GM21619 (cell line): ENCODE data around the gene ATXN10.
"Not testable (repeated sequence)": the region's sequence is repeated elsewhere in the genome, so short reads cannot be mapped to it uniquely, and the experiment has no call there.

ENCODE experiments used
- ATAC-seq: cut with Tn5 transposase; IDR thresholded peaks from one replicate; pipeline ENCODE4 v1.9.1; 2021; ENCODE audit not compliant: unreplicated experiment

Gene ATXN10

GRCh38 chr22:45781459-45781858 is 109.8 kb downstream of the ATXN10 start:
- ATAC-seq: no peak

- ATAC-seq: no peak
Measured at GRCh38 chr22:45781966-45782365, 110.3 kb downstream of the ATXN10 start.

GRCh38 chr22:45783021-45783420 is 111.4 kb downstream of the ATXN10 start:
- no peak for ATAC-seq

DNA sequence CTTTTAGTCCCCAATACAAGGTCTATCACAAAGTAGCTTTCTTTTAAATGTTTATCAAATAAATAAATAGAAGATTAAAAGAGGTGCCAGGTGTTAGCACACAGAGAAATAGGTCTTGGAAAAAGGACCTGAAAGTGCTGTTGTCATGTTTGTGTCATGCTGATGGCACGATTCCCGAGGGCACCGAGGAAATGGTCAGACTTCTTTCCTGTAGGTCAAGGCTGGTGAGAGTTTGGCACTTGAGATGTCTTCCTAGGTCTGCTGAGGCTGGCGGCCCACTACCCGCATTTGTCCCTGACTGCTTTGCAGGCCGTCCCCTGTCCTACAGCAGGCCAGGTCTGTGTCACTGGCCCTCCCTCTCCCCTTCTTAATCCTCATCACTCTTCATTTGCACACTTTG is 112.1 kb downstream of the ATXN10 start:
- no peak for ATAC-seq

- ATAC-seq: no peak
Measured at GRCh38 chr22:45784357-45785277, 113.0 kb downstream of the ATXN10 start.

DNA sequence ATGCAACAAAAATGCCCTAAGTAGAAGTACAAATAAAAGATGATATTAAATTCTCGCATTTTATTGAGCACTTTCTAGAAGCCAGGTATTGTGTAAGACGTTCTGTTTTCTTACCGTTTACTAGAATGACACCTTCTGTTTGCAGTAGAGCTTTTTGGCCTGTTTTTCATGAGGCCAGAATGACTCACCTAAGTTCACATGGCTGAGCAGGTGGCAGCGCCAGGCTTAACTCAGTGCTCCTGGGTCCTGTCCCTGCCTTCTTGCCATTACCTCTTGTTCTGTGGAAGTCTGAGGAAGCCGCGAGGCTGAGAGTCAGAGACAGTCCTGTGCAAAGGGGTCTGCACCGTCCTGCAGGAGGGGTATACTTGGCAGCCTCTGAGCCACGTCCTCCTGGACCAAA is 113.8 kb downstream of the ATXN10 start:
- no peak for ATAC-seq

GRCh38 chr22:45786726-45787125 is 115.1 kb downstream of the ATXN10 start:
- no peak for ATAC-seq

DNA sequence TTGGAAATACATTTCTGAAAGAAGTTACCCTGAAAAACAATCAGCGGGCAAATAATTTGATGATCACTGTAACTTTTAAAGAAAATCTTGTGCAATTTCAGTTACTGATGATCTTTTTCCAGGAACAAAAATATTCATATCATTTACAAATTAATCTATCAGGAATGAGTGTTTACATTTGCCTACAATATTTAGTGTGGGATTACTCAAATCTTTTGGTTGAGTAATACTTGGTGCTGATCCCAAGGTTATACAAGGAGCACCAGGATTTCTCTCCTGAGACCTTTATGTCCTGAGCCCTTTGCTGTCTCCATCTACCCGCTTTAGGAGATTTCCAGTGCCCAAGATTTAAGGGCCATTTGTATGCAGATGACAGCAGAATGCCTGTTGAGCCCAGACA is 116.1 kb downstream of the ATXN10 start:
- no peak for ATAC-seq

DNA sequence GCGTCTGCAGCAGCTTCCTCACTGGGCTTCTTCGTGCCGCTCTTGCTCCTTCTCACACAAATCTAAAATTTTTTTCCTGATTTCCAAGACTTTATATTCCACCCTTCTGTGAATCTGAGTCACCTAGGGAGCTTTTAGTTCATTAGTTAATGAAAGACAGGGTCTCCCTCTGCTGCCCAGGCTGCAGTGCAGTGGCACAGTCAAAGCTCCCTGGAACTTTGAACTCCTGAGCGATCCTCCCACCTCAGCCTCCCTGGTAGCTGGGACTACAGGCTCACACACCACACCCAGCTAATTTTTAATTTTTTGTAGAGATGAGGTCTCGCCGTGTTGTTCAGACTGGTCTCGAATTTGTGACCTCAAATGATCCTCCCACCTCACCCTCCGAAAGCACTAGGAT is 116.9 kb downstream of the ATXN10 start:
- no peak for ATAC-seq

DNA sequence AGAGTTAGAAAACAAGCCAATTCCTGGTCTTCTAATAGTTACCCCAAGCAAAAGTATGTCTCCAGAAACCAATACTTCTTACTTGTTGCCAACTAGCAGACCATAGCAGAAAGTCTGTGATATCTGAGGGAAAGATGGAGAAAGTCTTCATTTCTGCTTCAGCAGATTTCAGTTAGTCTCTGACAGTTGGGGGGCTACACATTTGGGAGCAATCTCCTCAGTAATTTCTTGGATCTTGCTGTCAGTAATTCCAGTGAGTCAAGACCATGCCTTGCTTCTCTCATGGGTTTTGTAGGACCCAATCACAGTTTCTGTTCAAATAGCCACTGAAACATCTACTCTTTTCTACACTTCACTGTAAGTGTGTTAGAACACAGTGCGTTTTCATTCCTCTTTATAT is 118.8 kb downstream of the ATXN10 start:
- no peak for ATAC-seq

GRCh38 chr22:45793161-45793560 is 121.5 kb downstream of the ATXN10 start:
- no peak for ATAC-seq

- no peak for ATAC-seq
Measured at GRCh38 chr22:45793892-45794291, 122.3 kb downstream of the ATXN10 start.

- ATAC-seq: not testable (repeated sequence)
Measured at GRCh38 chr22:45796009-45796408, 124.4 kb downstream of the ATXN10 start.

- no peak for ATAC-seq
Measured at GRCh38 chr22:45799291-45799690, 127.7 kb downstream of the ATXN10 start.

DNA sequence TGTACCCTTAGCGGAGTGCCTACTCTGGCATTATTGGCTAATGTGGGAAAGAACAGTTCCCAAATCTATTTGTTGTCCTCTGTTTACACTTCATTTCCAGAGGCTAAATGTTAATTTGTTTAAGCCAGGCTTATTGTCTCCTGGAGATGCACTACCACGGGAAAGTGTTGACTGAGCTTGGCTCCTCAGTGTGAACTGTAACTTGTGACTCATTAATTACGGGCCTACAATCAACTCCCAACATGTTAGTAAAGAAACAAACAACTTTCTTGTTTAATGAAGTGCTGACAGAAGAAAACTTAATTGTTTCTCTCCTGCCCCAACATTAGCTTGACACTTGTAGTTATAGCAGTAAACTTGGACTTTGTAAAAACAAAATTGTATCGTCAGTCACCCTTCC is 130.4 kb downstream of the ATXN10 start:
- no peak for ATAC-seq

DNA sequence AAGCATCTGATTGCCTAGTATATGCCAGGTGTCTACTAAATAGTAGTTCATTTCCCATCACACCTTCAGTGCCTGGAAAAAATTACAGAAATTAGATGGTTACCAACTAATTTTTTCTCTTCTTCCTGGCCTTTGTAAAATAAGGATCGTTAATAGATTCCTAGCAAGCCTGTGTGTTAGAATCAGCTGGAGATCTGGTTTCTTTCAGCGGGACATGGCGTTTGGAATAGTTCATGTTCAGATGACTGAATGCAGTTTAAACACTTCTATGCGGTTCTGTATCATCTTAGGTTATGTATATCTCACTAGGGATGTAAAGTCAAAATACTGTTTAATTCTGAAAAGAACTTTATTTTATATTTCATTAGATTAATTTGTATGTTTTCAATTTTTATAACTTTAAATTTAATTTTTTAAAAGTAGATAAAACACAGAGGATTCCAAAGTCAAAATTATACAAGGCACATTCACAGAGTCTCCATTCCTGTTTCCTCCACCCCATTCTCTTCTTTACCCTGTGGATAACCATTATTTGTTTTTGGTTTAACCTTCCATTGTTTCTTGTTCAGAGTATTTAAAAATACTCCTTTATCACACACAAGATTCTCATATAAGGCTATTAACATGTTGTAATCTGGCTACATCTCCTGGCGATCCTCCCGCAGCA is 132.8 kb downstream of the ATXN10 start:
- ATAC-seq: no peak

- no peak for ATAC-seq
Measured at GRCh38 chr22:45804986-45805325, 133.3 kb downstream of the ATXN10 start.

GRCh38 chr22:45805413-45805812 is 133.8 kb downstream of the ATXN10 start:
- no peak for ATAC-seq

DNA sequence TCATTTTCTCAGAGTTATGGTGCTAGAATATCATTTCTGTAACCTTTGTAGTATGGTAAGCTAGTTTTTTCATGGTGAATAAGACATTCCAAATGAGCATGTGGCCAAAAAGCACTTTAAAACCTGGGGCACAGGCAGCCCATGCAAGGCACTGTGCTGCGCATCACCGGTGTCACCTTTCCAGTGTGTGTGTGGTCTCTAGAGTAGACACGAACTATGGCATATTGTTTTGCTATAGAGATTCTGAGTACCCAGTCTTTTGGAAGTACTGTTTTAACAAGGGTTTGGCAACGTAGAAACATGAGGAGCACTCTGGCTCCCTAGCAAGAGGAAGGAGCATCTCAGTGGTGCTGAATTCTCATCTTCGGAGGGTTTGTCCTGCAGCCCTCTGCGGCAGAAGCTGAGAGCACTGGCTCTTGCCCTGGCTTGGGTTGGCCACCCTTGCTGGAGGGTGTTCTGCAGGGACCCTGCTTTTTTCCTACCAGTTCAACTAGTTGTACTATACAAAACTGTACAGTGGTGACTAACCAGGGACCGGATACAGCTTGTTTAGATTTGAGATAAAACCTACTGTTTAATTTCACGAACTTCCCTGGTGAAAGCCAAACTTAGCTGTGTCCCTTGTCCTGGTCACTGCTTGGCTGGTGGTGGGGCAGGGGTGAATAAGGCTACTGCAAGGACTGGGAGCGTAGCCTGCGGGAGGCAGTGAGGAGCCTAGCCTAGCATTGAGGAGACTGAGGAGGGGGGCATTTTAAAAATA is 135.7 kb downstream of the ATXN10 start:
- no peak for ATAC-seq

DNA sequence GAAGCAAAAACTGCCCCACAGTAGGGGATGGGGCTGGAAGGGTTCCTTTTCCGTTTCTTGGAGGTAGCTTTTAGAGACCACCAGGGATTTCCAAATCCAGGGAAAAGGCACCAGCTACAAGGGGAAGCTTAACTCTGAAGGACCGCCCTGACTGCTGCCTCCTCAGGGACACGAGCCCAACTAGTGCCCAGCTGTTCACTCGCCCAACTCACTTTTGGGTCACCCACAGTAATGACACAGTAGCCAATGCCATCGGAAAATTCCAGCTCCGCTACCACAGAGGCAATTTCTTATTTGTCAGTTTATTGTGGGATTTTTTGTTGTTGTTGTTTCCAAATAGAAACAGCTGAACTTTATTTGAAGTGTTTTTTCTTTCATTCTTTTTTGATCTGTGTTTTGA is 141.3 kb downstream of the ATXN10 start:
- ATAC-seq: no peak

DNA sequence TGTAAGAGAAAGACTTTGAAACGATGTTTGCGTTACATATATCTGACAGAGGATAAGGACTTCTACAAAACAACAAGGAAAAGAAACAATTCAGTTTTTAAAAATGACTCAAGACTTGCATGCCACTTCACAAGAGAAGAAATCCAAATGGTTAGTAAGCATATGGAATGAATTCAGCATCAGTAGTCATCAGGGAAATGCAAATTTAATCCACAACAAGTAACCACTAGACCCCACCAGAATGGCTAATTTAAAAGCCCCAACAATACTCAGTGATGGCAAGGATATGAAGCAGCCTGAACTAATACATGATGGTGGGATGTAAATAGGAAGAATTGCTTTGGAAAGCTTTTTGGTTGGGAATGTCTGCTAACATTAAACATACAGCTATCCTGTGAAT is 142.6 kb downstream of the ATXN10 start:
- no peak for ATAC-seq

DNA sequence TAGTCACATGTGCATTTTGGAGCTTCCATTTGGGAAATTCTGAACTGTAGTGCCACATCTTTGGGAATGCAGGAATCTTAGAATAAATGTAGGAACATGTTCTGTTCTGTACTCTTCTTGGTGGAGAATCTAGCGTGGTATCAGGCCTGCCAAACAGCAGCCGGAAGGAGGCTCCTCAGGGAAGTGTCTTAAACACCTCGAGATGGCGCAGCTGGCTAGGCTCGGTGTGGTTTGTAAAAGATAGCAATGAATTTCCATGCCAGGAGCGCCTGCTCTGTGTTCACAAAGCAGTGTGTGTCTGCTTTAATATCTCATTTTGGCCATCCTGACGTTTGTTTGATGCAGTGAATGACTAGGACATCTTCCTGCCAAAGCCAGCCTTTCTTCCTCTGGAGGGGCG is 145.1 kb downstream of the ATXN10 start:
- ATAC-seq: no peak
